T-helper 1 cell (primary cell): ENCODE results near the gene POLN.
A peak's percentile ranks its signal among the peaks of the same experiment; 100 is the strongest.
"Not testable (repeated sequence)": the region's sequence is repeated elsewhere in the genome, so short reads cannot be mapped to it uniquely, and the experiment has no call there.

ENCODE experiments used
- DNase-seq, 5 donors: peaks; one replicate each; pipeline ENCODE4 v3.0.0-alpha.2; 2012 to 2020

POLN gene

GRCh38 chr4:2251073-2251794, 9.3 kb upstream of the POLN start:
- no peak for DNase-seq

GRCh38 chr4:2250357-2251072, 8.6 kb upstream of the POLN start:
- DNase-seq: peak in 1 of 5 donors; percentile 7

- peak in 1 of 5 donors; percentile 5 for DNase-seq
Measured at GRCh38 chr4:2249526-2250356, 7.8 kb upstream of the POLN start.

GRCh38 chr4:2248821-2249261, 6.9 kb upstream of the POLN start:
- DNase-seq: no peak

GRCh38 chr4:2248044-2248780, 6.3 kb upstream of the POLN start:
- DNase-seq: no peak

GRCh38 chr4:2247128-2248043, 5.5 kb upstream of the POLN start:
- DNase-seq: peak in 1 of 5 donors; percentile 12

- no peak for DNase-seq
Measured at GRCh38 chr4:2246384-2247127, 4.6 kb upstream of the POLN start.

- DNase-seq: no peak
Measured at GRCh38 chr4:2245787-2246275, 3.9 kb upstream of the POLN start.

- no peak for DNase-seq
Measured at GRCh38 chr4:2245057-2245786, 3.3 kb upstream of the POLN start.

- no peak for DNase-seq
Measured at GRCh38 chr4:2243681-2244380, 1.9 kb upstream of the POLN start.

GRCh38 chr4:2241003-2241402, 918 bp downstream of the POLN start:
- peak in 1 of 5 donors; percentile 54 for DNase-seq

- DNase-seq: no peak
Measured at GRCh38 chr4:2236944-2237666, 4.8 kb downstream of the POLN start.

- no peak for DNase-seq
Measured at GRCh38 chr4:2231082-2231481, 10.8 kb downstream of the POLN start.

- DNase-seq: no peak
Measured at GRCh38 chr4:2226261-2226660, 15.7 kb downstream of the POLN start.

- no peak for DNase-seq
Measured at GRCh38 chr4:2222838-2223237, 19.1 kb downstream of the POLN start.

- not testable (repeated sequence) for DNase-seq
Measured at GRCh38 chr4:2221378-2221777, 20.5 kb downstream of the POLN start.

GRCh38 chr4:2220016-2220630, 21.8 kb downstream of the POLN start:
- peak; percentile 55 to 81 (median 69) for DNase-seq

- DNase-seq: no peak
Measured at GRCh38 chr4:2219233-2219760, 22.6 kb downstream of the POLN start.
